NT2/D1 (cell line): ENCODE data around the gene CUEDC2.

Experiments used
- SUZ12 ChIP-seq: IDR thresholded peaks from 2 replicates; pipeline ENCODE4 v1.6.1; 2011; ENCODE audit not compliant: insufficient read length, insufficient read depth; ENCODE audit errors: extremely low read depth
- YY1 ChIP-seq: IDR thresholded peaks from 2 replicates; pipeline ENCODE4 v1.6.1; 2011; ENCODE audit not compliant: insufficient read length, insufficient read depth
- ZNF274 ChIP-seq: IDR thresholded peaks from 2 replicates; pipeline ENCODE4 v1.6.1; 2011; ENCODE audit warnings: mild to moderate bottlenecking, low read depth, low read length

DNA sequence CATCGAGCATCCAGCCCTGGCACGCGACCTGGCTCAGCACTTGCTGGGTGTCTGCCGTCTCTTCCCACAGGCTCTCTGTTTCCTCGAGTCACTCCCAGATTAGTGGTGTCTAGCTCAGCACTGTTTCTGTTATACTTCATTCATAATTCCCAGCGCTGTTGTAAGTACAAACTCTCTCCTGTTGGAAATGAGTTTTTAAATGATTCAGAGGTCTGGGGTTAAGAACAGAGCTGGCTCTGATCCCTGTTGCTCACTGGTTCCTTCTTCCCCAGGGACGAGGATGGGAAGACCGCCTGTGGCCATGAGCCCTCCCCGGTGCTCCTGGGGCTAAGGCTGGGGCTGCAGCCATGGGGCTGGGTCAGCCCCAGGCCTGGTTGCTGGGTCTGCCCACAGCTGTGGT lies 36.3 kb upstream of the CUEDC2 start:
- TF ChIP-seq ZNF274 (no peak), SUZ12 (no peak), YY1 (no peak)
